ENCODE measurements around the gene SAP130.

DNA sequence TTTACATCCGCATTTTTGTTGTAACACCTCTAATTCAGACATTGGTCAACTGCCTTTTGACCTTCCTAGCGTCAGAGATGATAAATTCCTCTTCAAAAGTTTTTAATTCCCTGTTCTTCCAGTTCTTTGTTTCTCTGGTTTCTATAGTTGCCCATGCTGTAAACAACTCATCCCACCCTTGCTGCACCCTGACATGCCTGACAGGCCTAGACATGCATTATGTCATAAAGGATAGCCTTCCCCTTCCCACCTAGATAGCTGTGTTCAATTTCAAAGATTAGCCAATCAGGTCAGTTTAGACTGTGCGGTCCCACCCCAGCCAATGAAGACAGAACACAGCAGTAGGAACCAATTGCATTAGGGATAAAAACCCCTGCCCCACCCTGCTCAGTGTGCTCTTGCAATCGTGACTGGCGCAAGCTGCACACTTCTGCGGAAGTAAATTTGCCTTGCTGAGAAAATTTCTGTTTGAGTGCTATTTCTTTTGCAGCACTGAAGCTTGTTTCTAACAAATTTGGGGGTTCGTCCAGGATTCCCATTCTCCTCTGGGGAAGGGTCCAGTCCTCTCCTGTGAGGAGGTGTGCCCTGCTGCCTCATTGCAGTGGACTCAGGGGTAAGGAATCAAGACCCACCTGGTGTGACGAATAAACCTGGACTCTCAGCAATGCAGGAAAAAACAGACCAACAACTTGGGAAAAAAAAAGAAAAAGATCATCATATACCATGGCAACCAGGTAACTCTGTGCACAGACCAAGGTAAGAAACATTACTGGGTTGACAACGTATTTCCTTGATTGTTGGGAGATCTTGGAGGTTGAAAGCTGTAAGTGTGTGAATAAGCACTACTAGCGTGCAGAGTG, 9.1 kb upstream of the SAP130 start:
- TF ChIP-seq, protein P1, sequence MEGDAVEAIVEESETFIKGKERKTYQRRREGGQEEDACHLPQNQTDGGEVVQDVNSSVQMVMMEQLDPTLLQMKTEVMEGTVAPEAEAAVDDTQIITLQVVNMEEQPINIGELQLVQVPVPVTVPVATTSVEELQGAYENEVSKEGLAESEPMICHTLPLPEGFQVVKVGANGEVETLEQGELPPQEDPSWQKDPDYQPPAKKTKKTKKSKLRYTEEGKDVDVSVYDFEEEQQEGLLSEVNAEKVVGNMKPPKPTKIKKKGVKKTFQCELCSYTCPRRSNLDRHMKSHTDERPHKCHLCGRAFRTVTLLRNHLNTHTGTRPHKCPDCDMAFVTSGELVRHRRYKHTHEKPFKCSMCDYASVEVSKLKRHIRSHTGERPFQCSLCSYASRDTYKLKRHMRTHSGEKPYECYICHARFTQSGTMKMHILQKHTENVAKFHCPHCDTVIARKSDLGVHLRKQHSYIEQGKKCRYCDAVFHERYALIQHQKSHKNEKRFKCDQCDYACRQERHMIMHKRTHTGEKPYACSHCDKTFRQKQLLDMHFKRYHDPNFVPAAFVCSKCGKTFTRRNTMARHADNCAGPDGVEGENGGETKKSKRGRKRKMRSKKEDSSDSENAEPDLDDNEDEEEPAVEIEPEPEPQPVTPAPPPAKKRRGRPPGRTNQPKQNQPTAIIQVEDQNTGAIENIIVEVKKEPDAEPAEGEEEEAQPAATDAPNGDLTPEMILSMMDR (IDR thresholded peaks at IDR 0.05; ENCODE audit: low read length): no peak
- TF ChIP-seq EZH2 (optimal IDR thresholded peaks at IDR 0.05; ENCODE audit: low read depth, low read length): no peak
- no peak for TF ChIP-seq EZH2phosphoT487 (IDR thresholded peaks at IDR 0.05; ENCODE audit: low read length)

Measured in MM.1S (cell line).